Measurements from ENCODE around the gene TBCK. TPM values are rescaled to one million over a fixed set of nuclear protein-coding genes. Genes with fewer than 3 reads are reported as not detected.

The TBCK gene
- total and polyA plus RNA-seq, 9 of the 15 experiments (the other 6 are each of a cell fraction or from before 2014, with no cell fraction given) = 5.3 to 26.6 (median 16.2) TPM

- no TSS peak for BruUV-seq (replicated peaks)
- ChIA-PET POLR2A (interaction anchor here (0.6 kb wide), 2 partner anchors 20 to 526 kb away, joined by 3 read pairs; no protein-coding TSS in a partner anchor), CTCF (ENCODE audit: low intra/inter-chr PET ratio) (no interaction called here)
- Histone ChIP-seq H3K4me2 (ENCODE audit: insufficient read depth, low read length) (no peak overlapping the region), H2AFZ (ENCODE audit: low read depth, low read length) (no peak overlapping the region), H3K27ac (ENCODE audit: extremely low read depth, low read depth, low read length) (no peak overlapping the region), H3K9me3 (replicated peaks; ENCODE audit: control insufficient read depth, insufficient read depth, low read depth, low read length) (0 out of 2 replicates have a peak, but pooled peaks cover 2% of the 10 kb centered on the region), H3K4me1 (replicated peaks in 1 of 2; ENCODE audit: control insufficient read depth in 2 of 2, insufficient read depth in 2 of 2, low read length in 2 of 2) (no peaks in the 10 kb centered on the region), H3K4me3 (no peak overlapping the region), H3K9ac (ENCODE audit: insufficient read depth in 1 of 2, low read depth in 2 of 2, low read length in 2 of 2) (no peak overlapping the region), H4K20me1 (replicated peaks; ENCODE audit: control insufficient read depth, insufficient read depth, low read length) (no peaks in the 10 kb centered on the region), H3K27me3 (ENCODE audit: control insufficient read depth in 2 of 2, insufficient read depth in 2 of 2, low read length in 2 of 2) (no peaks in the 10 kb centered on the region), H3K79me2 (ENCODE audit: control insufficient read depth, insufficient read depth, low read length) (no peaks in the 10 kb centered on the region), H3K36me3 (ENCODE audit: control insufficient read depth, insufficient read depth, low read length) (no peaks in the 10 kb centered on the region), H3K9me1 (ENCODE audit: control insufficient read depth, insufficient read depth, low read length) (no peaks in the 10 kb centered on the region)
- TF ChIP-seq JUNB (CRISPR knock-in tag; conservative IDR thresholded peaks at IDR 0.05) (no peak), TAF7 (tag; IDR thresholded peaks at IDR 0.05) (no peak), ESRRB (CRISPR knock-in tag; IDR thresholded peaks at IDR 0.05; ENCODE audit: borderline replicate concordance) (no peak), ZNF766 (CRISPR knock-in tag; conservative IDR thresholded peaks at IDR 0.05) (no peak), HEY1 (CRISPR knock-in tag; IDR thresholded peaks at IDR 0.05; ENCODE audit: borderline replicate concordance) (no peak), SRSF3 (IDR thresholded peaks at IDR 0.05; ENCODE audit: insufficient read depth, low read length) (no peak)
- ATAC-seq (no peak), FAIRE-seq (no peak), DNase-seq (ENCODE audit: extremely low read depth in 1 of 4, low spot score in 3 of 4) (no peak)
- intact Hi-C loops (cut with micrococcal nuclease) = no loop called here
- in situ Hi-C loops (cut with MboI) = no loop called here
Observed at GRCh38 chr4:106136777-106137331, 179.2 kb downstream of the TBCK start.

GRCh38 chr4:106132045-106132444, 184.0 kb downstream of the TBCK start:
- TF ChIP-seq ZFP36 (IDR thresholded peaks at IDR 0.05; ENCODE audit: low read depth, low read length, partially characterized antibody) = peak; percentile 67
- no peak for TF ChIP-seq NEUROD1 (IDR thresholded peaks at IDR 0.05; ENCODE audit: borderline replicate concordance, low read depth, low read length, partially characterized antibody)
- intact Hi-C loops (cut with micrococcal nuclease) (no loop called here), in situ Hi-C loops (cut with MboI) (no loop called here)
- ChIA-PET POLR2A (no interaction called here), CTCF (ENCODE audit: low intra/inter-chr PET ratio) (no interaction called here)
- Histone ChIP-seq H3K36me3 (ENCODE audit: control insufficient read depth, insufficient read depth, low read length) (no peaks in the 10 kb centered on the region), H3K4me2 (ENCODE audit: insufficient read depth, low read length) (no peak overlapping the region), H3K27me3 (ENCODE audit: control insufficient read depth in 2 of 2, insufficient read depth in 2 of 2, low read length in 2 of 2) (no peaks in the 10 kb centered on the region), H3K9me3 (replicated peaks; ENCODE audit: control insufficient read depth, insufficient read depth, low read depth, low read length) (0 out of 2 replicates have a peak, but pooled peaks cover 2% of the 10 kb centered on the region), H2AFZ (ENCODE audit: low read depth, low read length) (no peak overlapping the region), H3K79me2 (ENCODE audit: control insufficient read depth, insufficient read depth, low read length) (no peaks in the 10 kb centered on the region), H3K27ac (ENCODE audit: extremely low read depth, low read depth, low read length) (no peak overlapping the region), H3K4me3 (no peak overlapping the region), H3K9ac (ENCODE audit: insufficient read depth in 1 of 2, low read depth in 2 of 2, low read length in 2 of 2) (no peak overlapping the region), H4K20me1 (replicated peaks; ENCODE audit: control insufficient read depth, insufficient read depth, low read length) (no peaks in the 10 kb centered on the region), H3K4me1 (replicated peaks in 1 of 2; ENCODE audit: control insufficient read depth in 2 of 2, insufficient read depth in 2 of 2, low read length in 2 of 2) (no peaks in the 10 kb centered on the region), H3K9me1 (ENCODE audit: control insufficient read depth, insufficient read depth, low read length) (no peaks in the 10 kb centered on the region)
- no TSS peak for BruUV-seq (replicated peaks)
- DNase-seq (ENCODE audit: extremely low read depth in 1 of 4, low spot score in 3 of 4) = no peak
- ATAC-seq = no peak
- no peak for FAIRE-seq

Measured in K562 (cell line).